Keratinocyte (primary cell): ENCODE measurements around the gene LTC4S.

ENCODE experiments used
- EZH2 ChIP-seq: IDR thresholded peaks from one replicate; pipeline ENCODE4 v1.6.1; 2012; ENCODE audit warnings: inconsistent platforms, mild to moderate bottlenecking, low read length, moderate library complexity
- TF ChIP-seq, protein P1 (sequence below), 3 experiments: IDR thresholded peaks in 1 of 3; conservative IDR thresholded peaks in 1 of 3; optimal IDR thresholded peaks in 1 of 3; 2 replicates in 2 of 3; 3 replicates in 1 of 3; pipeline versions ENCODE3 to v1.5.1; 2011; ENCODE audit warnings: low read length in 3 of 3, mild to moderate bottlenecking in 3 of 3, moderate library complexity in 2 of 3, control low read depth in 1 of 3, inconsistent platforms in 1 of 3; ENCODE audit not compliant: insufficient read depth in 2 of 3; ENCODE audit errors: extremely low read depth in 1 of 3

DNA sequence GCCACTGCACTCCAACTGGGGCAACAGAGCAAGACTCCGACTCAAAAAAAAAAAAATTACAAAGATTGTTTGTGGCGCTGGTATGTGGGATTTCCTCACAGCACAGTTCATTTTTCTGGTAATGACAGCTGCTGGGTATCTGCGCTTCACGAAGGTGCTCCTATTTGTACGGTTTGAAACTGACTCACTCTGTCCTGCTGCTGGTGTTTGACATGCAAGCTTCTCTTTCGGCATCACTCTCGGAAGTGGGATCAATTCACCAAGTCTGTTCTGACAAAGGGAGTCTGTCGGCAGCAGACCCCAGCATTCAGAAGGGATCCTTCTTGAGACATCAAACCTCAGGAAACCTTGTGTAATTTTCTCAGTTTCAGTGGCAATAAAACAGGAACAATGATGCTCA is 34.8 kb upstream of the LTC4S start:
- TF ChIP-seq, protein P1, sequence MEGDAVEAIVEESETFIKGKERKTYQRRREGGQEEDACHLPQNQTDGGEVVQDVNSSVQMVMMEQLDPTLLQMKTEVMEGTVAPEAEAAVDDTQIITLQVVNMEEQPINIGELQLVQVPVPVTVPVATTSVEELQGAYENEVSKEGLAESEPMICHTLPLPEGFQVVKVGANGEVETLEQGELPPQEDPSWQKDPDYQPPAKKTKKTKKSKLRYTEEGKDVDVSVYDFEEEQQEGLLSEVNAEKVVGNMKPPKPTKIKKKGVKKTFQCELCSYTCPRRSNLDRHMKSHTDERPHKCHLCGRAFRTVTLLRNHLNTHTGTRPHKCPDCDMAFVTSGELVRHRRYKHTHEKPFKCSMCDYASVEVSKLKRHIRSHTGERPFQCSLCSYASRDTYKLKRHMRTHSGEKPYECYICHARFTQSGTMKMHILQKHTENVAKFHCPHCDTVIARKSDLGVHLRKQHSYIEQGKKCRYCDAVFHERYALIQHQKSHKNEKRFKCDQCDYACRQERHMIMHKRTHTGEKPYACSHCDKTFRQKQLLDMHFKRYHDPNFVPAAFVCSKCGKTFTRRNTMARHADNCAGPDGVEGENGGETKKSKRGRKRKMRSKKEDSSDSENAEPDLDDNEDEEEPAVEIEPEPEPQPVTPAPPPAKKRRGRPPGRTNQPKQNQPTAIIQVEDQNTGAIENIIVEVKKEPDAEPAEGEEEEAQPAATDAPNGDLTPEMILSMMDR (optimal IDR thresholded peaks at IDR 0.05 in 1 of 3, IDR thresholded peaks at IDR 0.05 in 1 of 3, conservative IDR thresholded peaks at IDR 0.05 in 1 of 3; ENCODE audit: extremely low read depth in 1 of 3, insufficient read depth in 2 of 3, low read length in 3 of 3) = no peak
- no peak for TF ChIP-seq EZH2
